Caco-2 (cell line): ENCODE measurements around the gene HDAC4. TPM values are rescaled to one million over a fixed set of nuclear protein-coding genes. Genes with fewer than 3 reads are reported as not detected.

Source experiments
- BruUV-seq: library from RNA; stranded (reverse); fragments of 400-500 nt; replicated peaks from 2 replicates; lab custom pipeline; 2021; lab: Mats Ljungman, UMichigan
- CTCF ChIA-PET: fragments of 300-600 bp; sonication (Branson Sonifier 250); formaldehyde crosslinking; loops from one replicate; lab custom pipeline; 2022; ENCODE audit warnings: antibody characterized with exemption; lab: Charles Lee
- POLR2A ChIA-PET: fragments of 300-600 bp; sonication (Branson Sonifier 250); formaldehyde crosslinking; loops from one replicate; lab custom pipeline; 2022; ENCODE audit warnings: antibody characterized with exemption; lab: Charles Lee
- DNase-seq, 2 experiments: peaks; one replicate each; pipeline versions ENCODE4 v3.0.0 to v3.0.0-alpha.2; 2020 to 2022
- H3K27me3 ChIP-seq: replicated peaks from 2 replicates; pipeline ENCODE4 v1.6.0; 2011; ENCODE audit warnings: low read length; ENCODE audit not compliant: control insufficient read depth, insufficient read depth
- H3K36me3 ChIP-seq: 2 replicates; pipeline ENCODE4 v1.5.1; 2011; ENCODE audit warnings: low read length; ENCODE audit not compliant: control insufficient read depth, insufficient read depth
- H3K4me1 ChIP-seq: fragments of 250-450 bp; sonication (Bioruptor Pico); 2 replicates; pipeline ENCODE4 v1.5.1; 2020; ENCODE audit warnings: mild to moderate bottlenecking
- H3K4me3 ChIP-seq: 2 replicates; pipeline ENCODE4 v1.5.1; 2011; ENCODE audit warnings: low read depth, mild to moderate bottlenecking, control low read depth, low read length
- H3K9me3 ChIP-seq: fragments of 250-450 bp; sonication (Bioruptor Pico); 2 replicates; pipeline ENCODE4 v1.5.1; 2020; ENCODE audit warnings: mild to moderate bottlenecking, moderate library complexity
- H3K27ac Mint-ChIP-seq: one replicate; pipeline ENCODE4 v1.8.0; 2022; ENCODE audit warnings: mixed read lengths; ENCODE audit not compliant: unreplicated experiment
- H3K27me3 Mint-ChIP-seq: one replicate; pipeline ENCODE4 v1.8.0; 2022; ENCODE audit warnings: mixed read lengths; ENCODE audit not compliant: insufficient read depth, unreplicated experiment
- H3K36me3 Mint-ChIP-seq: one replicate; pipeline ENCODE4 v1.8.0; 2022; ENCODE audit warnings: mild to moderate bottlenecking, mixed read lengths; ENCODE audit not compliant: insufficient read depth, unreplicated experiment
- H3K4me1 Mint-ChIP-seq: one replicate; pipeline ENCODE4 v1.8.0; 2022; ENCODE audit warnings: low read depth, mixed read lengths; ENCODE audit not compliant: unreplicated experiment
- H3K4me3 Mint-ChIP-seq: one replicate; pipeline ENCODE4 v1.8.0; 2022; ENCODE audit warnings: mild to moderate bottlenecking, moderate library complexity, mixed read lengths; ENCODE audit not compliant: unreplicated experiment
- H3K9me3 Mint-ChIP-seq: one replicate; pipeline ENCODE4 v1.8.0; 2022; ENCODE audit warnings: mixed read lengths; ENCODE audit not compliant: unreplicated experiment
- intact Hi-C: fragments of 100-400 bp; cut with micrococcal nuclease; formaldehyde crosslinking; loops from one replicate; pipeline ENCODE4 v1.10.0; 2022; ENCODE audit not compliant: unreplicated experiment
- total RNA-seq: library from RNA; stranded (reverse); gene quantifications from 2 replicates; pipeline ENCODE4 v1.2.3, GENCODE V29; 2022
- TF ChIP-seq, protein P1 (sequence below), 2 experiments: fragments of 200-600 bp in 1 of 2; IDR thresholded peaks; 1 replicate in 1 of 2; 2 replicates in 1 of 2; pipeline versions ENCODE4 v1.5.1 to v1.8.0; 2011 to 2022; ENCODE audit warnings: antibody characterized with exemption in 1 of 2, control low read depth in 1 of 2, inconsistent platforms in 1 of 2, low read depth in 1 of 2, low read length in 1 of 2, mild to moderate bottlenecking in 1 of 2, moderate library complexity in 1 of 2; ENCODE audit not compliant: insufficient read depth in 1 of 2, severe bottlenecking in 1 of 2, unreplicated experiment in 1 of 2

HDAC4 gene
- total RNA-seq, 1 experiment from 2014 or later = 15.5 TPM

DNA sequence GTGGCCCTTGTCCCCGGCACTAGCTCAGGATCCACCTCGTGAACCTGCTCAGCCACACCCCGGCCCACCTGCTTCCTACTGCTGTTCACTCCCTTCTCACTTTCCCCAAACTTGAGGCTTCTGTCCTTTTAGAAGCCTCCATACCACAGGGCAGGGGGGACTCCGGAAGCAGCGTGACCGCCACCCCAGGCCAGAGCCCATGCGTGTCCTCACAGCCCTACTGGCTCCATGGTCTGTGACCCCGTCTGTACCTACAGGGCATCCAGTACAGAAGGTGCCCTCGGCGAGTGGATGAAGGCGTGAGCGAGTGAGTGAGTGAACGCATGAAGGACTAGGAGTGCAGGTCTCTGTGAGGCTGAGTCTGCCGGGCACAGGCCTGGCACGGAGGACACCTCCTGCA lies 299.7 kb downstream of the HDAC4 start:
- Mint-ChIP-seq H3K36me3 (peaks cover 5% of the 10 kb centered on the region), H3K27ac (no peak overlapping the region), H3K27me3 (no peaks in the 10 kb centered on the region), H3K4me1 (no peaks in the 10 kb centered on the region), H3K4me3 (no peak overlapping the region), H3K9me3 (no peaks in the 10 kb centered on the region)
- no peaks in the 10 kb centered on the region for H3K4me1 ChIP-seq
- CTCF ChIA-PET = interaction anchor here (0.7 kb wide), 1 partner anchor 47 kb away, joined by 3 read pairs; no protein-coding TSS in a partner anchor
- intact Hi-C loops = no loop called here
- POLR2A ChIA-PET = no interaction called here
- no peaks in the 10 kb centered on the region for H3K27me3 ChIP-seq
- TF ChIP-seq, protein P1, sequence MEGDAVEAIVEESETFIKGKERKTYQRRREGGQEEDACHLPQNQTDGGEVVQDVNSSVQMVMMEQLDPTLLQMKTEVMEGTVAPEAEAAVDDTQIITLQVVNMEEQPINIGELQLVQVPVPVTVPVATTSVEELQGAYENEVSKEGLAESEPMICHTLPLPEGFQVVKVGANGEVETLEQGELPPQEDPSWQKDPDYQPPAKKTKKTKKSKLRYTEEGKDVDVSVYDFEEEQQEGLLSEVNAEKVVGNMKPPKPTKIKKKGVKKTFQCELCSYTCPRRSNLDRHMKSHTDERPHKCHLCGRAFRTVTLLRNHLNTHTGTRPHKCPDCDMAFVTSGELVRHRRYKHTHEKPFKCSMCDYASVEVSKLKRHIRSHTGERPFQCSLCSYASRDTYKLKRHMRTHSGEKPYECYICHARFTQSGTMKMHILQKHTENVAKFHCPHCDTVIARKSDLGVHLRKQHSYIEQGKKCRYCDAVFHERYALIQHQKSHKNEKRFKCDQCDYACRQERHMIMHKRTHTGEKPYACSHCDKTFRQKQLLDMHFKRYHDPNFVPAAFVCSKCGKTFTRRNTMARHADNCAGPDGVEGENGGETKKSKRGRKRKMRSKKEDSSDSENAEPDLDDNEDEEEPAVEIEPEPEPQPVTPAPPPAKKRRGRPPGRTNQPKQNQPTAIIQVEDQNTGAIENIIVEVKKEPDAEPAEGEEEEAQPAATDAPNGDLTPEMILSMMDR (IDR thresholded peaks at IDR 0.05; ENCODE audit: insufficient read depth in 1 of 2, low read depth in 1 of 2, low read length in 1 of 2, severe bottlenecking in 1 of 2, unreplicated experiment in 1 of 2) = no peak
- H3K36me3 ChIP-seq = no peaks in the 10 kb centered on the region
- no TSS peak for BruUV-seq
- H3K4me3 ChIP-seq = no peak overlapping the region
- no peaks in the 10 kb centered on the region for H3K9me3 ChIP-seq
- no peak for DNase-seq

DNA sequence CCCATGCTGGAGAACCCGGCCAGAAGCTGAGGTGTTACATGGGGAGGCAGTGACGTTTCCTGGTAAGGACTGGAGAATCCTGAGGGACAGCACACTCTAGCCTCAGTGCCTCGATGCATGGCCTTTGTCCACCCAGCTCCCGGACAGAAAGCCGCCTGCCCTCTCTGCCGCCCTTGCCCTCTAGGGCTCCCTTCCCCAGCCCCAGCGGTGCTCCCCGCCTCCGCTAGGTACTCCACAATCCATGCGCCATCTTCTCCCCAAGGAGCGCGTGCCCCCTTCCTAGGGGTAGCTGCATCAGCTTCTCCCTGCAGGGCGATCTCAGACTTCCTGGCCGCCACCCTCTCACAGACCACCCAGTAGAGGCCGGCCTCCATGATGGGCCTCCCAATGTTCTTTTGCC lies 301.3 kb downstream of the HDAC4 start:
- intact Hi-C loops = no loop called here
- TF ChIP-seq, protein P1 (IDR thresholded peaks at IDR 0.05; ENCODE audit: insufficient read depth in 1 of 2, low read depth in 1 of 2, low read length in 1 of 2, severe bottlenecking in 1 of 2, unreplicated experiment in 1 of 2) = no peak
- no peaks in the 10 kb centered on the region for H3K4me1 Mint-ChIP-seq
- Histone ChIP-seq H3K36me3 (no peaks in the 10 kb centered on the region), H3K27me3 (no peaks in the 10 kb centered on the region), H3K9me3 (no peaks in the 10 kb centered on the region), H3K4me3 (no peak overlapping the region), H3K4me1 (no peaks in the 10 kb centered on the region)
- POLR2A ChIA-PET = no interaction called here
- H3K27ac Mint-ChIP-seq = no peak overlapping the region
- no peak for DNase-seq
- H3K36me3 Mint-ChIP-seq = peaks cover 5% of the 10 kb centered on the region
- no peak overlapping the region for H3K4me3 Mint-ChIP-seq
- H3K9me3 Mint-ChIP-seq = no peaks in the 10 kb centered on the region
- H3K27me3 Mint-ChIP-seq = no peaks in the 10 kb centered on the region
- CTCF ChIA-PET = no interaction called here
- BruUV-seq = no TSS peak

DNA sequence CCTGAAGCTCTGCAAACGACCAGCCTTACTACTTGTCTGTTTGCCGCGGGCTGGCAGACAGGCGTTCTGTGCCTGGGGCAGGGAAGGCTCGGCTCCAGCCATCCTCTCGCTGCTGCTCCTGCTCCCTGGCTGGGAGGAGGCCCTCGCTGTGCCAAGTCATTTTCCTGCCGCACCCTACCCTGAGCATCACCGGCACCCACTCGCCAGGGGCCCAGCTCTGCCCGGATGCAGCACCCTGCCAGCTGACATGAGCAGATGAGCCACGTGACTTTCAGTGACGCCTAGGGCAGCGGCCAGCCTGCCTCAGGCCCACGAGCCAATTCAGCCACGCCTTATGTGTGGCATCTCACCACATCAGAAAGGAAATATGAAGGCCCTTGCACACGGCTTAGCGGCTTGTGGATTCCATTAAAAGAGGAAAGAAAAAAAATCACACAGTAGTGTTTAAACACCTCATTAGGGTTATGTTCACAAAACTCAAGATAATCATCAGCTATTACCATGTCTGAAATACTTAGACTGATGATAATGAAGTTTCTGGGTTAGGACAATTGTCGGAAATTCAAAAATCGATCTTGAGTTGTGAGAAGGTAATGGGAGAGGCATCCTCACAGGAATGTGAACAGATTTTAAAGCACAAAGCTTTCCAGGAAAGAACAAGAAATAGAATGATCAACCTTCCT lies 302.4 kb downstream of the HDAC4 start:
- BruUV-seq = no TSS peak
- H3K27ac Mint-ChIP-seq = no peak overlapping the region
- Histone ChIP-seq H3K27me3 (no peaks in the 10 kb centered on the region), H3K9me3 (no peaks in the 10 kb centered on the region), H3K36me3 (no peaks in the 10 kb centered on the region), H3K4me3 (no peak overlapping the region), H3K4me1 (no peaks in the 10 kb centered on the region)
- no peaks in the 10 kb centered on the region for H3K9me3 Mint-ChIP-seq
- no peak overlapping the region for H3K4me3 Mint-ChIP-seq
- TF ChIP-seq, protein P1 (IDR thresholded peaks at IDR 0.05; ENCODE audit: insufficient read depth in 1 of 2, low read depth in 1 of 2, low read length in 1 of 2, severe bottlenecking in 1 of 2, unreplicated experiment in 1 of 2) = no peak
- DNase-seq = no peak
- CTCF ChIA-PET = no interaction called here
- H3K36me3 Mint-ChIP-seq = peaks cover 5% of the 10 kb centered on the region
- no peaks in the 10 kb centered on the region for H3K27me3 Mint-ChIP-seq
- POLR2A ChIA-PET = no interaction called here
- H3K4me1 Mint-ChIP-seq = no peaks in the 10 kb centered on the region
- intact Hi-C loops = no loop called here
